Keratinocyte (primary cell): ENCODE measurements around the gene RARRES1.

ENCODE experiments used
- EZH2 ChIP-seq: IDR thresholded peaks from one replicate; pipeline ENCODE4 v1.6.1; 2012; ENCODE audit warnings: inconsistent platforms, mild to moderate bottlenecking, low read length, moderate library complexity
- TF ChIP-seq, protein P1 (sequence below), 3 experiments: IDR thresholded peaks in 1 of 3; conservative IDR thresholded peaks in 1 of 3; optimal IDR thresholded peaks in 1 of 3; 2 replicates in 2 of 3; 3 replicates in 1 of 3; pipeline versions ENCODE3 to v1.5.1; 2011; ENCODE audit warnings: low read length in 3 of 3, mild to moderate bottlenecking in 3 of 3, moderate library complexity in 2 of 3, control low read depth in 1 of 3, inconsistent platforms in 1 of 3; ENCODE audit not compliant: insufficient read depth in 2 of 3; ENCODE audit errors: extremely low read depth in 1 of 3

DNA sequence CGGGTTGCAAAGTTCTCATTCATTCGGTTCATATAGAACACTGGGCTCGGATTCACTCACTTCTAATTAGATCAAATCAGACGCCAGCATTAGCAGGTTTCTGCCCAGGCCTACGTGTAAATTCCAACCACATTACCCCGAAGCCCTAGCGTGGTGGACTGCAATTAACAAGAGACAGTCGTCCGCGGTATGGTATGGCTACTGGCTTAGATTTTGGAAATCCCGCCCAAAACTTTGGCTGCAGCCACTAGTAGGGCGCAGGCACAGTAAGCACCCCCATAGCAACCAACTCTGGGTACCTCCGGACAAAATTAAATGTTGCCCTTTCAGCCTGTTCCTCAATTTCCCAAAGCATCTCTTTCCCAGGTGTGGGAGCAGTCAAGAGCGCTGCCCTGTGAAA is 771 bp downstream of the RARRES1 start:
- TF ChIP-seq, protein P1, sequence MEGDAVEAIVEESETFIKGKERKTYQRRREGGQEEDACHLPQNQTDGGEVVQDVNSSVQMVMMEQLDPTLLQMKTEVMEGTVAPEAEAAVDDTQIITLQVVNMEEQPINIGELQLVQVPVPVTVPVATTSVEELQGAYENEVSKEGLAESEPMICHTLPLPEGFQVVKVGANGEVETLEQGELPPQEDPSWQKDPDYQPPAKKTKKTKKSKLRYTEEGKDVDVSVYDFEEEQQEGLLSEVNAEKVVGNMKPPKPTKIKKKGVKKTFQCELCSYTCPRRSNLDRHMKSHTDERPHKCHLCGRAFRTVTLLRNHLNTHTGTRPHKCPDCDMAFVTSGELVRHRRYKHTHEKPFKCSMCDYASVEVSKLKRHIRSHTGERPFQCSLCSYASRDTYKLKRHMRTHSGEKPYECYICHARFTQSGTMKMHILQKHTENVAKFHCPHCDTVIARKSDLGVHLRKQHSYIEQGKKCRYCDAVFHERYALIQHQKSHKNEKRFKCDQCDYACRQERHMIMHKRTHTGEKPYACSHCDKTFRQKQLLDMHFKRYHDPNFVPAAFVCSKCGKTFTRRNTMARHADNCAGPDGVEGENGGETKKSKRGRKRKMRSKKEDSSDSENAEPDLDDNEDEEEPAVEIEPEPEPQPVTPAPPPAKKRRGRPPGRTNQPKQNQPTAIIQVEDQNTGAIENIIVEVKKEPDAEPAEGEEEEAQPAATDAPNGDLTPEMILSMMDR (optimal IDR thresholded peaks at IDR 0.05 in 1 of 3, IDR thresholded peaks at IDR 0.05 in 1 of 3, conservative IDR thresholded peaks at IDR 0.05 in 1 of 3; ENCODE audit: extremely low read depth in 1 of 3, insufficient read depth in 2 of 3, low read length in 3 of 3), result no peak
- no peak for TF ChIP-seq EZH2
